GM21423 (cell line): ENCODE results near the gene SBNO1.
"Not testable (repeated sequence)": the region's sequence is repeated elsewhere in the genome, so short reads cannot be mapped to it uniquely, and the experiment has no call there.

Experiments
- ATAC-seq: cut with Tn5 transposase; IDR thresholded peaks from one replicate; pipeline ENCODE4 v1.9.1; 2021; ENCODE audit warnings: mild to moderate bottlenecking, moderate library complexity; ENCODE audit not compliant: unreplicated experiment

The SBNO1 gene

DNA sequence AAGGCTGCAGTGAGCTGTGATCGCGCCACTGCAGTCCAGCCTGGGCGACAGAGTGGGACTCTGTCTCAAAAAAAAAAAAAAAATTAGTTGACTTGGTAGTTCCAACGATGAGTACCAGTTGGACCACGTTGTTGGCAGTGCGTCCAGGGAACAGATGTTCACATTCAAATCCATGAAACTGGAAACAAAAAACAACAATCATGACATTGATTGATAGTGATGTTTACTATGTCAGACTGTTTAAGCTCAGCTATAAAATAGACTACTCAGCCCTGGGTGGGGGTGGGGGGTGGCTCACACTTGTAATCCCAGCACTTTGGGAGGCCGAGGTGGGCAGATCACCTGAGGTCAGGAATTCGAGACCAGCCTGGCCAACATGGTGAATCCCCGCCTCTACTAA lies 112.3 kb downstream of the SBNO1 start:
- not testable (repeated sequence) for ATAC-seq

DNA sequence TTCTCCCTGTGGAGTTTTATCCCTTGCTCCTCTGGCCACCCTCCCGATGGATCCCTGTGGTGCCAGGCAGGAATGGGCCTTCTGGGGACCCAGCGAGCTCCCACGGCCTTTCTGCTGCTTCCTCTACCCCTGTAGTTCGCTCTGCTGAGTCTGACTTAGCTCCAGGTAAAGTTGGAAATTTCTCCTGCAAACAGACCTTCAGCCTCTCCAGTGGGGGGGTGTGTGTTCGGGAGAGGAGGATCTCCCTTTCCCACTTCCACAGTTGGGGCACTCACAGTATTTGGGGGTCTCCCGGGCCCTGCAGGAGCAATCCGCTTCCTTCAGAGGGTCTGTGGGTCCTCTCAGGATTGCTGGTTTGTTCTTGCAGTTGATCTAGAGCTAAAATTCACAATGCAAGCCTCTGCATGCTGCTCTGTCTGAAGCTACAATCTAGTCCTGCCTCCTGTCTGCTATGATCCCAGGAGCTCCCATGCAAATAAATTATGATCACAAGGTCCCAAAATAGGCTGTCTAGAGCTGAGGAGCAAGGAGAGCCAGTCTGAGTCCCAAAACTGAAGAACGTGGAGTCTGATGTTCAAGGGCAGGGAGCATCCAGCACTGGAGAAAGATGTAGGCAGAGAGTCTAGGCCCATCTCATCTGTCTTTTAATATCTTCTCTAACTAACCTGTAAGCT lies 113.1 kb downstream of the SBNO1 start:
- no peak for ATAC-seq

DNA sequence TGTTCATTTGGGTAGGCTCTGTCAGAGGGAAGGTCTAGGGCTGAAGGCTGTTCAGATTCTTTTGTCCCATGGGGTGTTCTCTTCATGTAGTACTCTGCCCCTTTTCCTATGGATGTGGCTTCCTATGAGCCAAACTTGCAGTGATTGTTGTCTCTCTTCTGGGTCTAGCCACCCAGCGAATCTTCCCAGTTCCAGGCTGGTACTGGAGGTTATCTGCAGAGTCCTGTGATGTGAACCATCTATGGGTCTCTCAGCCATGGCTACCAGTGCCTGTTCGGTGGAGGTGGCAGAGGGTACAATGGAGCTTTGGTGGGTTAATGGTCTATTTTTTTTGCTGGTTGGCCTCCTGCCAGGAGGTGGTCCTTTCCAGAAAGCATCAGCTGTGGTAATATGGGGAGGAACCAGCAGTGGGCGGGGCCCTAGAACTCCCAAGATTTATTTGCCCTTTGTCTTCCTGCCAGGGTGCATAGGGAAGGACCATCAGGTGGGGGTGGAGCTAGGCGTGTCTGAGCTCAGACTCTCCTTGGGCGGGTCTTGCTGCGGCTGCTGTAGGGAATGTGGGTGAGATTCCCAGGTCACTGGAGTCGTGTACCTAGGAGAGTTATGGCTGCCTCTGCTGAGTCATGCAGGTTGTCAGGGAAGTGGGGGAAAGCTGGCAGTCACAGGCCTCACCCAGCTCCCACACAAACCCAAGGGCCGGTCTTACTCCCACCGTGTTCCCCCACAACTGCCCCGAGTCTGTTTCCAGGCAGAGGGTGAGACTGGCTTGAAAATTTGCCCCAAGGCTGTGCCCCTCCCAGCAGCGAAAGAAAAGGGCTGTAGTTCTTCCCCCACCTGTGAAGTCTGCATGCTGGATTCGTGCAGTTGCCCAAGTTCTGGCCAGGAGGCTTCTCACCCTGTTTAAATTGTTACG lies 113.9 kb downstream of the SBNO1 start:
- no peak for ATAC-seq

DNA sequence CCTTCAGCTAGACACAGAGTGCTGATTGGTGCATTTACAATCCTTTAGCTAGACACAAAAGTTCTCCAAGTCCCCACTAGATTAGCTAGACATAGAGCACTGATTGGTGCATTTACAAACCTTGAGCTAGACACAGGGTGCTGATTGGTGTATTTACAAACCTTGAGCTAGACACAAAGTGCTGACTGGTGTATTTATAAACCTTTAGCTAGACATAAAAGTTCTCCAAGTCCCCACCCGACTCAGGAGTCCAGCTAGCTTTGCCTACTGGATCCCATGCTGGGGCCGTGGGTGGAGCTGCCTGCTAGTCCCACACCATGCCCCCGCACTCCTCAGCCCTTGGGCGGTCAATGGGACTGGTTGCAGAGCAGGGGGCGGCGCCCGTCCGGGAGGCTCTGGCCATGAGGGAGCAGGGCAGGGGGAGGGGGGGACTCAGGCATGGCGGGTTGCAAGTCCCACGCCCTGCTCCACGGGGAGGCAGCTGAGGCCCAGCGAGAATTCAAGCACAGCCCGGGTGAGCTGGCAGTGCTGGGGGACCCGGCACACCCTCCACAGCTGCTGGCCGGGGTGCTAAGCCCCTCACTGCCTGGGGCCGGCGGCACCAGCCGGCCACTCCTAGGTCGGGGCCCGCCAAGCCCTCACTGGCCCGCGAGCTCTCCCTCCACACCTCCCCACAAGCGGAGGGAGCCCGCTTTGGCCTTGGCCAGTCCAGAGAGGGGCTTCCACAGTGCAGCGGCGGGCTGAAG lies 115.5 kb downstream of the SBNO1 start:
- not testable (repeated sequence) for ATAC-seq

DNA sequence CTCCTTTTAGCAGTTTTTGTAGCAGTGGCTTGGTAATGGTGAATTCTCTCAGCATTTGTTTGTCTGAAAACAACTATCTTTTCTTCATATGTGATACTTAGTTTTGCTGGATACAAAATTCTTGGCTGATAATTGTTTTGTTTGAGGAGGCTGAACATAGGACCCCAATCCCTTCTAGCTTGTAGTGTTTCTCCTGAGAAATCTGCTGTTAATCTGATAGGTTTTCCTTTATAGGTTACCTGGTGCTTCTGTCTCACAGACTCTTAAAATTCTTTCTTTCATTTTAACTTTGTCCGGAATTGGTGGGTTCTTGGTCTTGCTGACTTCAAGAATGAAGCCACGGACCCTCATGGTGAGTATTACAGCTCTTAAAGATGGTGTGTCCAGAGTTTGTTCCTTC lies 116.5 kb downstream of the SBNO1 start:
- ATAC-seq: not testable (repeated sequence)

DNA sequence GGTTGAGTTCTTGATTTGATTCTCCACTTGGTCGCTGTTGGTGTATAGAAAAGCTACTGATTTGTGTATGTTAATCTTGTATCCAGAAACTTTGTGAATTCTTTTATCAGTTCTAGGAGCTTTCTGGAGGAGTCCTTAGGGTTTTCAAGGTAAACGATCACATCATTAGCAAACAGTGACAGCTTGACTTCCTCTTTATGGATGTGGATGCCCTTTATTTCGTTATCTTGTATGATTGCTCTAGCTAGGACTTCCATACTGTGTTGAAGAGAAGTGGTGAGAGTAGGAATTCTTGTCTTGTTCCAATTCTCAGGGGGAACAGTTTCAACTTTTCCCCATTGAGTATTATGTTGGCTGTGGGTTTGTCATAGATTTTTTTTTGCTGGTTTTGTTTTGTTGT lies 119.0 kb downstream of the SBNO1 start:
- no peak for ATAC-seq

DNA sequence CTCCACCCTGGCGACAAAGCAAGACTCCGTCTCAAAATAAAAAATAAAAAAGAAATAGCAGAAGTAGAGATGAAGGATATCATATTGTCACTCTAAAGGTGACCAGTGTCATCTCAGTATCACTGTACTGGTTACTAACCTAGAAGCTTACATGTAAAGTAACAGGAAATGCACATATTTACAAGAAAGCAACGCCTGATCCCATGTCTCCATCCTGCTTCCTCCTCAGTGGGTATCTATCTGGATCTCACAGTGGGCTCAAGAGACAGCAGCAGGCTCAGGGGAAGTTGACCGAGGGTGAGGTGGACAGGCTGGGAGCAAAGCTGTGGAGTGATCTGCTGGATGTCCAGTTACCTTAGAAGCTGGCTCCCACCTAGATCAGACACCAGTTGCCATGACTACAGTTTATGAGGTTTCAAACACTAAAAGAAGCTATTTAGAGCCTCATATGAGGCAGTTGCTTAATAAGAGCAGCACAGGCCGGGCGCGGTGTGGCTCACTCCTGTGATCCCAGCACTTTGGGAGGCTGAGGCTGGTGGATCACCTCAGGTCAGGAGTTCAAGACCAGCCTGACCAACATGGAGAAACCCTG lies 120.9 kb downstream of the SBNO1 start:
- no peak for ATAC-seq

DNA sequence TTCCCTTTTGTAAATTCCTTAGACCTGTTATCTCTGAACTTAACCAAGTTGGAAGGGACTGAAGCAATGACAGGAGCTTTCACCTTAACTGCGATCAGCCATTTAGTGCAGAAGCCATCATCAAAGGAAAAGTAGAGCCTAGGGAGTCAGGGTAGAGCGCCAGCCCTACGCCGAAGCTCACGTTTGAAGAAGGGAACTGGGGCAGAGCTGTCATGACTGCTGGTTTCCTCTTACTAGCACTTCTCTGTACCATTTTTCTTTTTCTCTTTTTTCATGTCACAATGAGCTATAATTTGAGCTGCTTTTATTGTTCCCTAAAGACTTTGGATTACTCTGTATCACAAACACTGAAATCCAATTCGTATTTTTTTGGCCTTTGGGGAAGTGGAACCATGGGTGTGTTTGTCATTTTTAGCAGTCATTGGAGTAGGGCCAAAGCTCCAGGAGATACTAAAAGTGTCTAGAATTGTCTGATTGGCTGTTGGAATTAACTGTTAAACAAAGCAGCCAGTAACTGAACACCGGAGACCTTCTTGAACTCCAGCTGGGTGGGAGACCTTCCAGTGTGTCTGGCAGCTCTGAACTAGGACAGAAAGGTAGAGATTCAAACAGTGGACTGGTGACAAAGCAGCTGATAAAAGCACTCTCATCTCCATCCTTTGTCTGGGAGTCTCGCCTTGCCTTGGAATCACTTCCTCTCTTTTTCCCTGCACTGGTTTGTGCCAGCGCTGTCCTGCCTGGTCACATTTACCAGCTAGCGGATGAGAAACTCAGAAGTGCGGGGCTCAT lies 122.3 kb downstream of the SBNO1 start:
- no peak for ATAC-seq
